ENCODE measurements around the gene GIT1.

Gene GIT1, protein sequence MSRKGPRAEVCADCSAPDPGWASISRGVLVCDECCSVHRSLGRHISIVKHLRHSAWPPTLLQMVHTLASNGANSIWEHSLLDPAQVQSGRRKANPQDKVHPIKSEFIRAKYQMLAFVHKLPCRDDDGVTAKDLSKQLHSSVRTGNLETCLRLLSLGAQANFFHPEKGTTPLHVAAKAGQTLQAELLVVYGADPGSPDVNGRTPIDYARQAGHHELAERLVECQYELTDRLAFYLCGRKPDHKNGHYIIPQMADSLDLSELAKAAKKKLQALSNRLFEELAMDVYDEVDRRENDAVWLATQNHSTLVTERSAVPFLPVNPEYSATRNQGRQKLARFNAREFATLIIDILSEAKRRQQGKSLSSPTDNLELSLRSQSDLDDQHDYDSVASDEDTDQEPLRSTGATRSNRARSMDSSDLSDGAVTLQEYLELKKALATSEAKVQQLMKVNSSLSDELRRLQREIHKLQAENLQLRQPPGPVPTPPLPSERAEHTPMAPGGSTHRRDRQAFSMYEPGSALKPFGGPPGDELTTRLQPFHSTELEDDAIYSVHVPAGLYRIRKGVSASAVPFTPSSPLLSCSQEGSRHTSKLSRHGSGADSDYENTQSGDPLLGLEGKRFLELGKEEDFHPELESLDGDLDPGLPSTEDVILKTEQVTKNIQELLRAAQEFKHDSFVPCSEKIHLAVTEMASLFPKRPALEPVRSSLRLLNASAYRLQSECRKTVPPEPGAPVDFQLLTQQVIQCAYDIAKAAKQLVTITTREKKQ

DNA sequence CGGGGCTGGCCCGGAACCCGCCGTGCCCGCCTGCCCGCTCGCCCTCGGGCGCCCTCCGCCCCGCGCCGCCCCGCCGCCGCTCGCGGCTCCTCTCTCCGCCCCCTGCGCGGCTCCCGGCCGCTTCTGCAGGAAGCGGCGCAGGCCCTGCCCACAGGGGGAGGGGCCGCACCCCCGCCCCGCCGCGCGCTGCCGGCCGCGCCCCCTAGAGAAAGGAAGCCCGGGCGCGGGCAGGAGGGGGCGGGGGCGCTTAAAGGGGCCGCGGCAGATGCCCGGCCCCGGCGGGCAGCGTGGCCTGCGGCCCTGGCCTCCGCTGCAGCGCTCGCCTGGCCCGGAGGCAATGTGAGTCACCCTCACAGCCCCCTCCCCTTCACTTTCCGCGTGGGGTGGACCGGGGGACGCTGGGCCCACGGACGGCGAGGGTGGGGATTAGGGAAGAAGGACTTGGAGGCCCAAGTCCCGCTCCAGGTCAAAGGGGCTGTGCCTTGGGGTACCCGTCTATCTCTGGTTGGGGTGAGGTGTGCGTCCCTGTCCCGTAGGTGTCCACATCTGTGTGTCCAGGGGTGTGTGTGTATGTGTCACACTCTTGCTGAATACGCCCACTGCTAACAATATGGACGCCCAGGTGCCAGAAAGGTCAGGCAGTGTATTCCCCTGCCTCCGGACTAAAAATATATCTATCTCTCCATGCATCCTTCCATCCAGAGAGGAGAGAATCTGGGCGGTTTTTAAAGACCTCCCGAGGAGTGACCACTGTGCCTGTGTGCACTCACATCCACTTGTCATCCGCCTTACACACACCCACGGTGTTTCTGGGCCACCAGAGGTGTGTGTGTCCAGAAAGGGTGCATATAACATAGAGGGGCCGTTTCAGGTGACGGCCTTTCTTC lies at the start of gene GIT1:
Gene GIT1, minus strand, starts transcription at position 125 of the 887 bp plus-strand sequence. CDS start 270 bp downstream, outside the sequence.
- DNase-seq (ENCODE audit: low spot score) = peak; percentile 87

DNA sequence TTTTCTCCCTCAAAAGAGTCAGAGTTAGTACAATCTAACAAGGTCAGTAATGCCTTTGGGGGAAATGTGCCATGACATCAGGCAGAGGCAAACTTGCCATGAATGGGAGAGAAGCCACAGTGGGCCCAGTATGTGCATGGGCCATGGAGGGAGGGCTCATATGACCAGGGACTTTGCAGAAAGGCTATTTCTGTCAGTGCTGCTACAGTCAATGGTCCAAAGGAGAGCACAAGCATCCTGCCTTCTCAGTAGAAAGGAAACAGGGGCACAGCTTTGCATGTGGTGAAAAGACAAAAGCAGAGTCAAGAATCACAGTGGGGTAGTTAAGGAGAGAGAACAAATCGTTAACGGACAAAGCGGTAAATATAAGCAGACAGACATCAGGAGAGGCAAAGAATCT lies 44.4 kb upstream of the GIT1 start:
- no peak for DNase-seq (ENCODE audit: low spot score)

DNA sequence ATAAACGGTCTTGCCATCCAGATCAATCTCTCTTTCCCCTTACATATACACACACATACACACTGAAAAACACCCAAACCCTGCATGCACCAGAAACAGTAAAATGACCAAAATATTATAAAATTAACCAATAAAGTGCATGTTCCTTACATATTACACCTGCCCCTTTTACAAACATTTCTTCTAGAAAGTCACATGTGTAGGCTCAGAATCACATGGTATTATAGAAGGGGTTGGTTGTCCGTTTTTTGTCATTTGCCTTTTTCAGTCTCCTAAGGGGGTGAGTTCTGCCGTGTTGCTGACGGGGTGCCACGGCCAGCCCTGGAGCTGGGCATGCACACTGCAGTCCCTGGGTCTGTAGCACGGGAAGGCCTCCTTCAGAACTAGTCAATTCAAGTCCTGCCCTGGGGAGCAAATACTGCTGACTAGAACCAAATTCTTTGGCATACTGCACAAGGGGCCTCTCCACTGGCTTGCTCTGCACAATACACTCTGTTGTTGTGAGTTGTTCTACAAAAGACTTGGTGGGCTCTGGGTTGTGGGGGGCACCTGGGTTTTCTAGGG lies 41.3 kb upstream of the GIT1 start:
- DNase-seq (ENCODE audit: low spot score) = no peak

DNA sequence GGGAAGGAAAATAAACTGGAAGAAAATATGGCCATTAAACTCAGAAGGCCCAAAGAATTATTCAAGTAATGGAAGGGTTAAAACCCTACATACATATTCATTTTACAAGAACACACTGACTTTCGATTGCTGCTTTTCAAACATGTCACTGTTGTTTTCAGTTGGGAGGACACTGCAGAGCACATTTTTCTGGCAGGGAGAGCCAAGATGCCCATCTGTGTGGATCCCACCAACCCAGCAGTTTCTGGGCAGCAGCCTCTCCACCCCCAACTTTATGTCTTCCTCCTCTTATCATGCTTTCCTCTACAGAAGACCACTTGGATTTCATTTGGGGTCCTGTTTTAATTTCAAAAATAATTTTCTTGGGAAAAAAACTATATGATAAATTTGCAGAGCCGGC lies 40.4 kb upstream of the GIT1 start:
- DNase-seq (ENCODE audit: low spot score) = no peak

DNA sequence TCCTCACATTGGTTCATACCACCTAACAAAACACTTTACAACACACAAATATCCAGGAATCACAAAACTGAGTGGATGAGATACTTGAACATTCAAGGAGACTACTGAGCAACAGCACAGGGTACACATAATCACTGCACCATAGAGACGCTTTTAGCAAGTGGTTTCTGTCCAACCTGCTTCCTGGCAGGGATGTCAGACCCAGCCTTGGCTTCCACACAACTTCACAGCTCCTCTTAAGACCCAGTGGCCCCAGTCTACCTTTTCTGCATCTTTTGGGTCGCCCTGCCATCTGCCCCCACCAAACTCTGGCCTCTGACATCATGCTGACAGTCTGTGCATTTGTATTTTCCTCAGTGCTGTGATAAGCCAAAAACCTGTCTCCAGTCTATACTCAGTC lies 39.2 kb upstream of the GIT1 start:
- DNase-seq (ENCODE audit: low spot score) = no peak

DNA sequence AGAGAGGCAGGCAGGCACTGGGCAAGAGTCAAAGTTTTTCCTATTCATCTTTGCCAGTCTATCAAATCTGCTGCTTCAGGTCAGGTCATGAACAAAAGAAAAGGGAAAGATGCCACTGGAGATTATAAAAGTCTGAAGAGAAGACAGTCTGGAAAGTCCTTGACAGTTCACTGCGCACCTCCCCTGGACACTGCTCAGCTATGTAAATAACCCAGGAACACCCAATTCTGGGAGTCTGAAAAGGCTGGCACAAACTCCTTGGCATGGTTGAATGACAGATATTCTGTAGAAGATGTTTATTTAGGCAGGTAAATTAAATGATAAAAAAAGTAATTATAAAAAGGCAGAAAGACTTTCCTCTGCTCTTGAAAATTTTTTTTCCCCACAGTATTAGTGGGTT lies 38.5 kb upstream of the GIT1 start:
- no peak for DNase-seq (ENCODE audit: low spot score)

DNA sequence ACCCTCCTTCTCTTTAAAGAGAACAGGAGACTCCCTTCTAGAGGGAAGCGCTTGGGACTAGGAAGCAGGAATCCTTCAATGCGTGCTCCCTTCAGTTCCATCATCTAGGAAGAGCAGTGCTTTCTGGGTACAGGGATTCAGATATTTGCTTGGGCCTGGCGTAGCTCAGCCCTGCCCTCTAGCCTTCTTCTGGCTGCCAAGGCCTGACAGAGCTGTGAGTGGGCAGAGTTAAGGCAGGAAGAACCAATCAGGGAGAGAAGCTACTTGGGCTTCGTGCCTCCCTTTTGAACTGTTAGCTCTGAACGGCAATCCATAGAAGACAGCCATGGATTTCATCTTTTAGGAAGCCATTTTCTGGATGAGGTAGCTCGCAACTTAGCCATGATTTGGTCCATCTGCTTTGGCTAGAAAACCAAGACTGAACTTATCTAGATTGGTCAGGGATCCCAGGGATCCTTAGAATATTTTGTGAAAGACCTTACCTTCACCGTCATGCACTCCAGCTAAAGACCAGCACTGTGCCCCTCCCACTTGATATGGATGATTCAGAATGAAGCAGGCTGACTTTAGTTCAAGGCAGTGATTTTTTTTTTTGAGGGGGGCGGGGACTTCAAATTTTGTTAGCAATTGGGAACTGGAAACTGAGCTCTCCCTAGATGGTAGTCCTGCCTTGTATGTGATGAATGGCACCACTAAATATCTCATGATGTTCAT lies 35.7 kb upstream of the GIT1 start:
- DNase-seq (ENCODE audit: low spot score) = no peak

DNA sequence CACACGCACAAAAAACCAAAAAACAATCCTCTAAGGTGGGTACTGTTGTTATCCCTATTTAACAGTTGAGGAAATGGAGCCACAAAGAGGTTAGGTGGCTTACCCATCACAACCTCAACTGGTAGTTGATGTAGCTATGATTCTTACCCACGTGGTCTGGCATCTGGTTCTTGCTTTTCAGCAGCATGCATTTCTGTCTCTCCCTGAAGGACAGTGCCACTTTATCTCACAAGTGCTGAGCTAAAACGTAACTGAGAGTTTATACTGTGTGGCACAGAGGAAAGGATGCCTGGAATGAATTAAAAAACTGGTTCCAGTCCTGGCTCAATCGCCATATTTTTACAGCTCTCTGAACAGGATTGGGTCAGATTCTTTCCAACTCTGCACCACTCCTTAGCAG lies 35.1 kb upstream of the GIT1 start:
- no peak for DNase-seq (ENCODE audit: low spot score)

DNA sequence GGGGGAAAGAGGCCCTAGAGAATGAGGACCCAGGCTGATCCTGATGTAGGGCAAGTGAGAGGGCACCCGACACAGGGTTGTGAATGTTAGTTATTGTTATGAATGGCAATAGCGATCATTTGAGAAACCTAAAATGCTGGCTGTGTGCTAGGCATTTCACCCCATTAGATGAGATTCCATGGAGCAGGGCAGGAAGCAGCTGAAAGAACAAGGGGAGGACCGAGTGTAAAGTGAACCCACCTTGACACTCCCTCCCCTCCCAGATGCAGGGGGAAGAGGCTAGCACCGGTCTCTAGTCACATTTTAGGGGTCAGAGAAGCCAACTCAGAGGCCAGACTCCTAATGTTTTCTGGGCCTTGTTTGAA lies 33.8 kb upstream of the GIT1 start:
- DNase-seq (ENCODE audit: low spot score) = peak; percentile 31

DNA sequence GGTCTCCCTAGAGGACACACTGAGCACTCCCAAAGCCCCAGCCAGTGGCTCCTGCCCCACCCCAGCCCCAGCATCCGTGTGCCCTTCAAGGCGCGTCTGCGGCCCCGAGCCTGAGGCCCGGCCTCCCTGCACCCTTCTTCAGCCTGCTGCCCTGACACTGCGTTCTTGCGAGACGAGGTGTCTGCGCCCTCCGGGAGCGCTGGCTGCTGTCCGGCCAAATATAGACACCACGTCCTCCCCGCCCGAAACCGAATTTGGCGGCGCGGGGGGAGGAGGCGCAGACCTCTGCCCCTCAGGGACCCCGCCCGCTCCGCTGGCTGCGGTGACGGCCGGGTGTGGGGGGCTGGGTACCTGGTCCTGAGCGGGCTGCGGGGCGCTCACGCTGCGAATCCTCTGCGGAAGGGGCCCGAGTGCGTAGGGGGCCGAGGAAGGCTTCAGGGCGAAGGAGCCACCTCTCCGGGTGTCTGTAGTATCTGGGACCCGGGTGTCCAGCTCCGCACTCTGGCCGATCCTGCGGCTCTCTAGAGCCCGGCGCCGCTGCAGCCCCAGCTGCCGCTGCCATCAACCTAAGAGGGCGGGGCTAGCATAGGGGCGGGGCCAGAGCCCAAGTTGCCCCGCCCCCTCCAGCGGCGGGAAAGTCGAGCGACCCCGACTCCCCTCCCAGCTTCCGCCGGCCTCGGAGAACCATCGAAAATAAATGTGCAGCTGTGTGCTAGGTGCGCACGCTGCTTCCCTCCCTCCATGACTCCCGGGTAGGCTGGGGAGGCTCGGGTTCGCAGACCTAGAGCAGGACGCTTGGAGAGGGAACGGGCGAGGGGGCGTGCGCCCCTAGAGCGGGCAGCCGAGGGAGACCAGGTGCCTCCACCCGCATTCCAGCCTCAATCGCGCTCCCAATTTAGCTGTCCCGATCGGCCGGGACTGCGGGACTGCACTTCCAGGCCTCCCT lies 33.2 kb upstream of the GIT1 start, which contains the start of gene CORO6:
Gene CORO6, minus strand, starts transcription at position 576 of the 946 bp plus-strand sequence. CDS start 1,491 bp downstream, outside the sequence.
- DNase-seq (ENCODE audit: low spot score) = peak; percentile 82

DNA sequence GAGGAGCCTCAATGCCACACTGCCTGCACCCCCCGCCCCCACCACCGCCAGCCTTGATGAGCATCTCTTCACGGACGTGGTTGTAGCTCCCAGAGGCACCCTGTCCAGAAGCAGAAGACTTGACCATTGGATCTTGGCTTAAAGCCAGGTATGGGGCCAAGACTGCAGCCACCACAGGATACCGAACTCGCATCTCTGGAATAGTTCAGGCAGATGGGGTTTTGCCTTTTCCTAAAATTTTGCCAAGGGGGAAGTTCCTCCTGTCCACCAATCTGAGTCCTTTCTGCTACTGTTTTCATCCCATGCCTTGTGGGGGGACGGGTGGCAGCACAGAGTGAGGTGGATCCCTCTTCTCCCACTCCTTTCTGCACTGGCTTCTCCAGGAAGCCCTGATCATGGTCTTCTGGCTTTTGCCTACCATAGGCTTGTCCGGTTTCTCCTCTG lies 32.3 kb upstream of the GIT1 start:
- no peak for DNase-seq (ENCODE audit: low spot score)

DNA sequence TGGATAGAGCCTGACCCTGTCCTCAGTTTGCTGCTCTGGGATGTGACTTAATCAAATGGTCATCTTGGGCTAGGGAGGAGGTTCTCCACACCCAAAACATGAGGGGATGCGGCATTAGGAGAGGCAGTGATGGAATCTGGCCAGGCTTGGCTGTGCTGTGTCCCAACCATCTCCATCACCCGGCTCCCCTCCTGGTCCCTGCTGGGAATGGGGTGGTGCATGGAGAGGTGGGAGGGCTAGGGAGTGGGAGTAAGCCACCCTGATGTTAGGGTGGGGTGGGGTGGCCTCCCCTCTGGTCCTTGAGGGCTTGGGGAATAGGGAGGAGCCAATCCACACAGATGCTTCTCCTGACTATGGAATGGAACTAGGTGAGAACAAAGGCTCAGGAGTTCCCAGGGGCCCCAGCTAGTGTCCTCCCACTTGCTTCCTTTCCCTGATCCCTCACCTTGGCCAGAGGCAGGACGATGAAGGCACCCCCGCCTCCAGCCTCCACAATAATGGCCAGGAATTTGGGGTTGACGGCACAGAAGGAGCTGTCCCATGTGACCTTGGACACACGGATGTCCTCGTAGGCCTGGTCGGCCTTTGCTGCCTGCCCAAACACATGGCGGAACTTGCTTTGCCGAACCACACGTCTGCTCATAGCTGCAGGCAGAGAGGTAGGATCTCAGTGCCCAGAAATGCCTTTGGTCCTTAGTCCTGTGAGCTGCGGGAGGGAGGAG lies 31.5 kb upstream of the GIT1 start:
- DNase-seq (ENCODE audit: low spot score) = no peak

DNA sequence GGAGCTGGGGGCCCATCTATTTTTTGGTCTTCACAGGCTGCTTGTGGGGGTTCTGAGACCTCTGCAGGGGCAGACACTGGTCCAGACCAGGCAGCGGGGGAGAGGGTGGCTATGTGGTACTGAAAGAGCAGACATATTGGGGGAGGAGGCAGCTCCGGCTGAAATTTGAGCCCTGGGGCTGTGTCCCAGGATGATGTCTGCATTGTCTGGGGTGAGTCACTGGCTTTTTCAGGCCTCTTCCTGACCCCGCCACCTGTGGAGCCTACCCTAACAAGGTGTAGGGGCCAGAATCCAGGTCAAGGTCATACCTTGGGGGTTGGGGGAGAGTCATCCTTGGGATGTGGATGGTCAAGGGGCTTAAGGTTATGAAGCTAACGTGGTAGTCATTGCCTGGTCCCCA lies 30.8 kb upstream of the GIT1 start:
- no peak for DNase-seq (ENCODE audit: low spot score)

DNA sequence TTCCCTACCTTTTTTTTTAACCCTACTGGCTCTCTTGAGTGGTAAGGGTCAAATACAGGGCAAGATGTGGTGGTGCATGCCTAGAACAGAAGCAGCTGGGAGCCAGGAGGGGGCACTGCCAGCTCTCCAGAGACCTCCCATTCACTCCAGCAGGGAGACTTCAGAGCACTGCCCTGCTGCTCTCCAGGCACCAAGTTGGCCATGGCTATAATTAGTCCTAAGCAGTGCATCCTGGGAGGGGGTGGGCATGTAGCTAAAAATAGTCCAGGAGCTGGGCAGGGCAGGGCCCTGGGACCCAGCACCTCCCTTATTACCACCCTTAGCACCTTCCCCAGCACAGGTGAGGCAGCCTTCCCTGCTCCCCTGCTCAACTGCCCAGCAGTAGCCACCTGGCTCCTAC lies 29.8 kb upstream of the GIT1 start:
- DNase-seq (ENCODE audit: low spot score) = peak; percentile 34

DNA sequence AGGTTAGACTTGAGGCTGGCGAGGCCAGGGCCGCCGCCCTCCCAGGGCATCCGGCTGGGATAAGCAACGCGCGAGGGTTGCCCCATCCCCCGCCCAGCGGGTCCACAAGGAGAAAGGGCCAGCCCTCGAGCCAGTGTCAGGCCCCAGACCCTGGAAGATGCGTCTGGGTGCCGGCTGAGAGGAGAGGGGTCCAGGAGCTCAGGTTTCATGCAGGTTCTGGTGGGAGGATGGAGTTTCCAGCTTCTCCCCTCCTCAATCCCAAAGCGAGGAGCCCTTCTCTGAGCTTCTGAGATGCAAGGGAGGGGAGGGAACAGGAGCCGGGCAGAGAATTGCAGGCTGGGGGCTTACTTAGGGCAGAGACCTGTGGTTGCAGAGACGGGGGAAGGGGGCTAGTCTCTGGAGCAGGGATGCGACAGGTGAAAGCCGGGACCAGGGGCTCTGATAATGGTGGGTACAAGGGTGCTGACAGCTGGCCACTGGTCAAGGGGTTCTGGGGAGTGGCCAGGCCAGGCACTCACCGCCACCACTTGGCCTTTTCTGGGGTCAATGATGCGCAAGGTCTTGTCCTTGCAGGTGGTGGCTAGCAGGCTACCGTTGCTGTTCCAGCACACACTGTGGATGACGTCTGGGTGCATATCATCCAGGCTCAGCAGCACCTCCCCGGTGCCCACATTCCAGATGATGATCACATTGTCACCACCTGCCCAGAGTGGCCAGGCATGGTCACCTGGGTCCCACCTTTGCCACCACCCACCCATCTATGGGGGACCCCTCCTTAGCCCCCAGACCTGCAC lies 29.0 kb upstream of the GIT1 start:
- no peak for DNase-seq (ENCODE audit: low spot score)

DNA sequence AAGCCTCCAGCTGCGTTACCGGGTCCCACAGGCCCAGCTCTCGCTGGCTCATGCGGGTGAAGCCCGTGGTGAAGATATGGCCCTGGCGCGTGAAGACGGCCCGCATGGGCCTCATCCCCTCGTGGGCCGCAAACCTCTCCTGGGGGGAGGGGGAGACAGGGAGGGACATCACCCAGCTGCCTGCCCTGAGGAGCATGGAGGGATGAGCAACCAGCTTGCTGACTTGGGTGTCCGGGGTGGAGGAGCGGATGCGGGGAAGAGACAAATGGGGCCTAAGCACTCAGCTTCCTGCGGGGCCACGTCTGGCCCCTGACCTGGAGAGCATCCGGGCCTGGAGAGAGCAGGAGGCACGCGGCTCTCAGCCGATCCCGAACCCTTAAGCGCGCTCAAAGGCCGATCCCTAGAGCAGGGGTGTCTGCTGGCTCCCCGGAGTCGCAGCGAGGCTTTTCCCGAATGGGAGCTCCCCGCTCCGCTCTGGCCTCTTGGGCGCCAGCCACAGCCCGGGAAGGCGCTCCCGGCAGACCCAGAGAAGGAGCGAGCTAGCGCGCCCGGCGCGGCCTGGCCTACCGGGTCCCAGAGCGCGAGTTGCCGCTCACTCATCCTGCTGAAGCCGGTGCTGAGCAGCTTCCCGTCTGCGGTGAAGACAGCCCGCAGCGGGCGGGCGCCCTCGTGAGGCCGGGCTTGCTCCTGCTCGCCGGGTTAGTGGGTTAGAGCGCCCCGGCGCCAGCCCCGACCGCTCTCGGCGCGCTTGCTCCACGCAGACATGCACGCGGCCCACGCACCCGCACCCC lies 28.2 kb upstream of the GIT1 start:
- peak; percentile 77 for DNase-seq (ENCODE audit: low spot score)

DNA sequence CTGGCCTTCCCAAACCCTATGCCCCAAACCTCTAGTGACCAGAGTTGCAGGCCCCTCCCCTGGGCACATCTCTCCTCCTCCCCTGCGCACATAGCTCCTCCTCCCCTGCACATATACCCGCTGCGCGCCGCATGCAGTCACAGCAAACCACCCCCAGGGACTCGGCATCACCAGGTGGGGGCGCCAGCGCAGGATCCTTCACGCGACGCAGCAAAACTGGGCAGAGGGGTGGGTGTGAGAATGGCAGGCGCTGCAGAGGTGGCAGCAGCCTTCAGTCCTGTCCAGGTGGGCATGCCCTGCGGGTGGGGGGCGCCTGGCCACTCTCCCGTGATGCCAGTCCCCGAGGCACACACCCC lies 27.7 kb upstream of the GIT1 start:
- peak; percentile 94 for DNase-seq (ENCODE audit: low spot score)
